ENCODE measurements around the gene BICD1. TPM values are rescaled to one million over a fixed set of nuclear protein-coding genes. Genes with fewer than 3 reads are reported as not detected.
"Not testable (repeated sequence)": the region's sequence is repeated elsewhere in the genome, so short reads cannot be mapped to it uniquely, and the experiment has no call there.

Gene BICD1
- total and polyA plus RNA-seq, 2 donors (not counting 1 experiment from before 2014, with no cell fraction given), result 15.2 to 93.5 TPM

GRCh38 chr12:32183650-32184049 lies 77.0 kb downstream of the BICD1 start:
- Mint-ChIP-seq H3K27me3 (no peaks in the 10 kb centered on the region), H3K4me1 (no peaks in the 10 kb centered on the region), H3K9me3 (ENCODE audit: insufficient read depth) (no peaks in the 10 kb centered on the region), H3K27ac (no peak overlapping the region), H3K4me3 (no peak overlapping the region)
- H3K4me3 ChIP-seq (ENCODE audit: control extremely low read depth in 1 of 5, extremely low read depth in 1 of 5, insufficient read depth in 1 of 5, low read depth in 2 of 5, low read length in 4 of 5), result no peak overlapping the region
- no peak overlapping the region for H3K27ac ChIP-seq (ENCODE audit: low read length in 2 of 2)
- WGBS (ENCODE audit: insufficient coverage), result 100% methylated on average over 1 of the region's 1 CpG
- CTCF ChIA-PET, result no interaction called here
- no peaks in the 10 kb centered on the region for H3K4me1 ChIP-seq (ENCODE audit: control insufficient read depth in 2 of 2, insufficient read depth in 2 of 2, low read length in 2 of 2)
- POLR2A ChIA-PET, result no interaction called here
- H2AFZ ChIP-seq (ENCODE audit: insufficient read depth, low read depth, low read length, poor library complexity, severe bottlenecking), result no peak overlapping the region
- no peak overlapping the region for H3K9ac ChIP-seq (ENCODE audit: low read length)
- ATAC-seq (ENCODE audit: low read depth), result no peak
- no peak for DNase-seq
- H3K79me2 ChIP-seq (ENCODE audit: control insufficient read depth, insufficient read depth, low read length), result peaks cover 3% of the 10 kb centered on the region
- TF ChIP-seq CTCF (IDR thresholded peaks at IDR 0.05) (no peak), EZH2 (IDR thresholded peaks at IDR 0.05; ENCODE audit: borderline replicate concordance, insufficient read depth, low read depth, low read length, poor library complexity, severe bottlenecking) (no peak)
- H4K20me1 ChIP-seq (ENCODE audit: control insufficient read depth, insufficient read depth, low read length, poor library complexity, severe bottlenecking), result peaks cover 2% of the 10 kb centered on the region
- no peaks in the 10 kb centered on the region for H3K27me3 ChIP-seq (replicated peaks in 1 of 4; ENCODE audit: control extremely low read depth in 1 of 4, control insufficient read depth in 3 of 4, insufficient read depth in 4 of 4, low read length in 3 of 4)
- H3K9me3 ChIP-seq (ENCODE audit: control extremely low read depth in 1 of 3, control insufficient read depth in 2 of 3, insufficient read depth in 1 of 3, low read length in 2 of 3), result no peaks in the 10 kb centered on the region
- intact Hi-C loops (cut with micrococcal nuclease), result no loop called here
- H3K36me3 ChIP-seq (replicated peaks in 1 of 2; ENCODE audit: control extremely low read depth in 1 of 2, control insufficient read depth in 1 of 2, extremely low read depth in 1 of 2, insufficient read depth in 2 of 2, low read length in 1 of 2), result peaks cover 0 to 4% of the 10 kb centered on the region in 2 experiments
- H3K4me2 ChIP-seq (replicated peaks; ENCODE audit: low read depth, low read length, poor library complexity, severe bottlenecking), result no peak overlapping the region

- H3K4me2 ChIP-seq (replicated peaks; ENCODE audit: low read depth, low read length, poor library complexity, severe bottlenecking); H3K27ac Mint-ChIP-seq; CTCF ChIA-PET; H3K4me1 ChIP-seq (ENCODE audit: control insufficient read depth in 2 of 2, insufficient read depth in 2 of 2, low read length in 2 of 2); H3K9me3 ChIP-seq (ENCODE audit: control extremely low read depth in 1 of 3, control insufficient read depth in 2 of 3, insufficient read depth in 1 of 3, low read length in 2 of 3); H3K27me3 ChIP-seq (replicated peaks in 1 of 4; ENCODE audit: control extremely low read depth in 1 of 4, control insufficient read depth in 3 of 4, insufficient read depth in 4 of 4, low read length in 3 of 4); H3K79me2 ChIP-seq (ENCODE audit: control insufficient read depth, insufficient read depth, low read length); H2AFZ ChIP-seq (ENCODE audit: insufficient read depth, low read depth, low read length, poor library complexity, severe bottlenecking); H3K27me3 Mint-ChIP-seq; H3K9ac ChIP-seq (ENCODE audit: low read length); H3K36me3 ChIP-seq (replicated peaks in 1 of 2; ENCODE audit: control extremely low read depth in 1 of 2, control insufficient read depth in 1 of 2, extremely low read depth in 1 of 2, insufficient read depth in 2 of 2, low read length in 1 of 2); ATAC-seq (ENCODE audit: low read depth); H3K4me3 ChIP-seq (ENCODE audit: control extremely low read depth in 1 of 5, extremely low read depth in 1 of 5, insufficient read depth in 1 of 5, low read depth in 2 of 5, low read length in 4 of 5); intact Hi-C loops (cut with micrococcal nuclease); DNase-seq; POLR2A ChIA-PET; H3K27ac ChIP-seq (ENCODE audit: low read length in 2 of 2); H3K9me3 Mint-ChIP-seq (ENCODE audit: insufficient read depth); H4K20me1 ChIP-seq (ENCODE audit: control insufficient read depth, insufficient read depth, low read length, poor library complexity, severe bottlenecking); H3K4me1 Mint-ChIP-seq; H3K4me3 Mint-ChIP-seq: not testable (repeated sequence)
- 84% methylated on average over 6 of the region's 8 CpGs for WGBS (ENCODE audit: insufficient coverage)
Measured at GRCh38 chr12:32187127-32187526, 80.5 kb downstream of the BICD1 start.
